HepG2 (cell line): ENCODE results near the gene ZNF629. TPM values are rescaled to one million over a fixed set of nuclear protein-coding genes. Genes with fewer than 3 reads are reported as not detected.

Experiments
- AGO2 ChIP-seq: fragments of 200-400 bp; formaldehyde crosslinking; optimal IDR thresholded peaks from 2 replicates; pipeline ENCODE3; 2017; ENCODE audit warnings: mild to moderate bottlenecking, low read depth, low read length, moderate library complexity
- CBX1 ChIP-seq: IDR thresholded peaks from one replicate; pipeline ENCODE4 v1.6.1; 2016; ENCODE audit warnings: antibody characterized with exemption, low read depth
- GPN1 ChIP-seq: sonication (generic); formaldehyde crosslinking; IDR thresholded peaks from 2 replicates; pipeline ENCODE4 v1.5.1; 2020; ENCODE audit warnings: missing genetic modification reagents, borderline replicate concordance
- KAT8 ChIP-seq: IDR thresholded peaks from 2 replicates; pipeline ENCODE4 v1.6.1; 2016; ENCODE audit warnings: missing genetic modification reagents, missing compliant biosample characterization
- MAZ ChIP-seq, 2 experiments: sonication (generic) in 1 of 2; formaldehyde crosslinking in 1 of 2; IDR thresholded peaks; 2 replicates each; pipeline versions ENCODE4 v1.5.0 to v1.6.1; 2012 to 2020; ENCODE audit warnings: low read depth in 2 of 2, mild to moderate bottlenecking in 2 of 2, borderline replicate concordance in 1 of 2, improper control_type of control experiment in 1 of 2, low read length in 1 of 2, missing genetic modification reagents in 1 of 2, moderate library complexity in 1 of 2
- MEF2D ChIP-seq: sonication (generic); formaldehyde crosslinking; IDR thresholded peaks from 2 replicates; pipeline ENCODE4 v1.5.1; 2020; ENCODE audit warnings: mild to moderate bottlenecking, missing genetic modification reagents
- RARA ChIP-seq: IDR thresholded peaks from 2 replicates; pipeline ENCODE4 v1.6.1; 2016; ENCODE audit warnings: missing genetic modification reagents, missing compliant biosample characterization
- SMARCE1 ChIP-seq: fragments of 450-650 bp; IDR thresholded peaks from 2 replicates; pipeline ENCODE4 v1.6.1; 2017; ENCODE audit warnings: borderline replicate concordance
- ZNF24 ChIP-seq: fragments of 450-650 bp; IDR thresholded peaks from 2 replicates; pipeline ENCODE4 v1.6.1; 2017; ENCODE audit warnings: antibody characterized with exemption, mild to moderate bottlenecking
- ZNF557 ChIP-seq: sonication (generic); formaldehyde crosslinking; IDR thresholded peaks from 2 replicates; pipeline ENCODE4 v1.4.0; 2020; ENCODE audit warnings: missing genetic modification reagents
- ZNF709 ChIP-seq: sonication (generic); formaldehyde crosslinking; IDR thresholded peaks from 2 replicates; pipeline ENCODE4 v1.5.0; 2020; ENCODE audit warnings: mild to moderate bottlenecking, missing genetic modification reagents
- polyA plus RNA-seq, 8 experiments: library from polyadenylated mRNA; depleted of rRNA in 3 of 8; stranded (reverse) in 7 of 8; unstranded in 1 of 8; fragments of >200 nt; fragmentation: Illumina TruSeq in 4 of 8; extraction: Trizol in 4 of 8; gene quantifications; 2 replicates each; pipeline versions ENCODE4 v1.2.1 to v1.2.3, GENCODE V29; 2011 to 2016; ENCODE audit warnings: low read depth in 4 of 8, missing spikeins in 1 of 8, mixed read lengths in 1 of 8; ENCODE audit not compliant: insufficient read depth in 1 of 8
- total RNA-seq, 5 experiments: library from RNA; depleted of rRNA; stranded (reverse); fragments of >200 nt; fragmentation: Illumina TruSeq; extraction: Trizol; gene quantifications; 2 replicates each; pipeline ENCODE4 v1.2.3, GENCODE V29; 2016; ENCODE audit warnings: low read depth in 1 of 5
- TF ChIP-seq, protein P1 (sequence below): sonication (generic); formaldehyde crosslinking; IDR thresholded peaks from 2 replicates; pipeline ENCODE4 v1.4.0; 2020; ENCODE audit warnings: mild to moderate bottlenecking, missing genetic modification reagents
- TF ChIP-seq, protein P2 (sequence below): sonication (generic); formaldehyde crosslinking; IDR thresholded peaks from 2 replicates; pipeline ENCODE4 v1.4.0; 2020; ENCODE audit warnings: missing genetic modification reagents
- TF ChIP-seq, protein P3 (sequence below): sonication (generic); formaldehyde crosslinking; IDR thresholded peaks from 2 replicates; pipeline ENCODE4 v1.4.0; 2020; ENCODE audit warnings: missing genetic modification reagents, borderline replicate concordance
- TF ChIP-seq, protein P4 (sequence below): sonication (generic); IDR thresholded peaks from 2 replicates; pipeline ENCODE4 v1.6.1; 2016; ENCODE audit warnings: low read depth, borderline replicate concordance
- TF ChIP-seq, protein P5 (sequence below): sonication (generic); formaldehyde crosslinking; conservative IDR thresholded peaks from 2 replicates; pipeline ENCODE4 v1.8.1; 2023; ENCODE audit warnings: missing genetic modification reagents

ZNF629 gene
- total and polyA plus RNA-seq, 2 of the 13 experiments (the other 11 are each of a cell fraction or from before 2014, with no cell fraction given), result 6.1 to 16.5 TPM

DNA sequence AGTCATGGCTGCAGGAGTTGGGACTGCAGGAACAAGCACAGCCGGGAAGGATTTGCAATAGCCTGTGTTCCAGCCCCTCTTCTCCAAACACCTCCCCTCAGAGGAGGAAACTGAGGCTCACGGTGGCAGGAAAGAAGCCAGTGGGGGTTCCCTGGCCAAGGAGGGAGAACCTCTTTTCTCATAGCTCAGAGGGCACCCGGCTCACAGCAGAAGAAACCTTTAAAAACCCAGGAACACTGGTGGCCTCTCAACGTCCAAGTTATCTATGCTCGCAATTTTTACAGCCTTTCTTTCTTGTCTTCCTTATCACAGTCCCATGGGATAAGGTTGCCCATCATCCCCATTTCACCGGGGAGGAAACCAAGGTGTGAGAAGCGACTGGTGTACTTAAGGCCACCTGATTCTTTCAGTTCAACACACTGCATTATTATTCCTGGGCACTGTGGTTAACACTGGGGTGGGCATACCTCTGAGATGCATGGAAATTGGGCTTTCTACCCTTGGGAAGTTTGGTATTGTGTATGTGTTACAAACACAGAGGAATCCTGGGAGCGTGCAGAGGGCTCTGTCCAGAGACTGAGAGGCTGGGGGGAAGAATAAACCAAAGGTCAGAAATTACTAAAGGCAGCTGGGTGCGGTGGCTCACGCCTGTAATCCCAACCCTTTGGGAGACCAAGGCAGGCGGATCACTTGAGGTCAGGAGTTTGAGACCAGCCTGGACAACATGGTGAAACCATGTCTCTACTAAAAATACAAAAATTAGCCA lies 791 bp upstream of the ZNF629 start (continued):
- TF ChIP-seq, protein P1, sequence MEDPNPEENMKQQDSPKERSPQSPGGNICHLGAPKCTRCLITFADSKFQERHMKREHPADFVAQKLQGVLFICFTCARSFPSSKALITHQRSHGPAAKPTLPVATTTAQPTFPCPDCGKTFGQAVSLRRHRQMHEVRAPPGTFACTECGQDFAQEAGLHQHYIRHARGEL (CRISPR knock-in tag), result 0 out of 2 replicates have a peak, but pooled peaks have one; percentile 1
- TF ChIP-seq, protein P2, sequence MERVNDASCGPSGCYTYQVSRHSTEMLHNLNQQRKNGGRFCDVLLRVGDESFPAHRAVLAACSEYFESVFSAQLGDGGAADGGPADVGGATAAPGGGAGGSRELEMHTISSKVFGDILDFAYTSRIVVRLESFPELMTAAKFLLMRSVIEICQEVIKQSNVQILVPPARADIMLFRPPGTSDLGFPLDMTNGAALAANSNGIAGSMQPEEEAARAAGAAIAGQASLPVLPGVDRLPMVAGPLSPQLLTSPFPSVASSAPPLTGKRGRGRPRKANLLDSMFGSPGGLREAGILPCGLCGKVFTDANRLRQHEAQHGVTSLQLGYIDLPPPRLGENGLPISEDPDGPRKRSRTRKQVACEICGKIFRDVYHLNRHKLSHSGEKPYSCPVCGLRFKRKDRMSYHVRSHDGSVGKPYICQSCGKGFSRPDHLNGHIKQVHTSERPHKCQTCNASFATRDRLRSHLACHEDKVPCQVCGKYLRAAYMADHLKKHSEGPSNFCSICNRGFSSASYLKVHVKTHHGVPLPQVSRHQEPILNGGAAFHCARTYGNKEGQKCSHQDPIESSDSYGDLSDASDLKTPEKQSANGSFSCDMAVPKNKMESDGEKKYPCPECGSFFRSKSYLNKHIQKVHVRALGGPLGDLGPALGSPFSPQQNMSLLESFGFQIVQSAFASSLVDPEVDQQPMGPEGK (CRISPR knock-in tag), result peak; percentile 52; the same call in 1 of the 2 replicates
- TF ChIP-seq, protein P3, sequence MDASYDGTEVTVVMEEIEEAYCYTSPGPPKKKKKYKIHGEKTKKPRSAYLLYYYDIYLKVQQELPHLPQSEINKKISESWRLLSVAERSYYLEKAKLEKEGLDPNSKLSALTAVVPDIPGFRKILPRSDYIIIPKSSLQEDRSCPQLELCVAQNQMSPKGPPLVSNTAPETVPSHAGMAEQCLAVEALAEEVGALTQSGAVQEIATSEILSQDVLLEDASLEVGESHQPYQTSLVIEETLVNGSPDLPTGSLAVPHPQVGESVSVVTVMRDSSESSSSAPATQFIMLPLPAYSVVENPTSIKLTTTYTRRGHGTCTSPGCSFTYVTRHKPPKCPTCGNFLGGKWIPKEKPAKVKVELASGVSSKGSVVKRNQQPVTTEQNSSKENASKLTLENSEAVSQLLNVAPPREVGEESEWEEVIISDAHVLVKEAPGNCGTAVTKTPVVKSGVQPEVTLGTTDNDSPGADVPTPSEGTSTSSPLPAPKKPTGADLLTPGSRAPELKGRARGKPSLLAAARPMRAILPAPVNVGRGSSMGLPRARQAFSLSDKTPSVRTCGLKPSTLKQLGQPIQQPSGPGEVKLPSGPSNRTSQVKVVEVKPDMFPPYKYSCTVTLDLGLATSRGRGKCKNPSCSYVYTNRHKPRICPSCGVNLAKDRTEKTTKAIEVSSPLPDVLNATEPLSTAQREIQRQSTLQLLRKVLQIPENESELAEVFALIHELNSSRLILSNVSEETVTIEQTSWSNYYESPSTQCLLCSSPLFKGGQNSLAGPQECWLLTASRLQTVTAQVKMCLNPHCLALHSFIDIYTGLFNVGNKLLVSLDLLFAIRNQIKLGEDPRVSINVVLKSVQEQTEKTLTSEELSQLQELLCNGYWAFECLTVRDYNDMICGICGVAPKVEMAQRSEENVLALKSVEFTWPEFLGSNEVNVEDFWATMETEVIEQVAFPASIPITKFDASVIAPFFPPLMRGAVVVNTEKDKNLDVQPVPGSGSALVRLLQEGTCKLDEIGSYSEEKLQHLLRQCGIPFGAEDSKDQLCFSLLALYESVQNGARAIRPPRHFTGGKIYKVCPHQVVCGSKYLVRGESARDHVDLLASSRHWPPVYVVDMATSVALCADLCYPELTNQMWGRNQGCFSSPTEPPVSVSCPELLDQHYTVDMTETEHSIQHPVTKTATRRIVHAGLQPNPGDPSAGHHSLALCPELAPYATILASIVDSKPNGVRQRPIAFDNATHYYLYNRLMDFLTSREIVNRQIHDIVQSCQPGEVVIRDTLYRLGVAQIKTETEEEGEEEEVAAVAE (CRISPR knock-in tag), result no peak
- TF ChIP-seq ZNF557 (CRISPR knock-in tag) (no peak; the same call in 1 of the 2 replicates), MEF2D (CRISPR knock-in tag) (no peak), KAT8 (CRISPR knock-in tag) (peak; percentile 51; the same call in 1 of the 2 replicates), AGO2 (no peak), GPN1 (CRISPR knock-in tag) (no peak), ZNF709 (CRISPR knock-in tag) (no peak), CBX1 (peak; percentile 14), ZNF24 (no peak), SMARCE1 (no peak), RARA (CRISPR knock-in tag) (0 out of 2 replicates have a peak, but pooled peaks have one; percentile 18), MAZ (IDR thresholded peaks at IDR 0.05; ENCODE audit: borderline replicate concordance, low read depth, low read length) (no peak), MAZ (CRISPR knock-in tag; IDR thresholded peaks at IDR 0.05; ENCODE audit: low read depth) (no peak)
- TF ChIP-seq, protein P4, sequence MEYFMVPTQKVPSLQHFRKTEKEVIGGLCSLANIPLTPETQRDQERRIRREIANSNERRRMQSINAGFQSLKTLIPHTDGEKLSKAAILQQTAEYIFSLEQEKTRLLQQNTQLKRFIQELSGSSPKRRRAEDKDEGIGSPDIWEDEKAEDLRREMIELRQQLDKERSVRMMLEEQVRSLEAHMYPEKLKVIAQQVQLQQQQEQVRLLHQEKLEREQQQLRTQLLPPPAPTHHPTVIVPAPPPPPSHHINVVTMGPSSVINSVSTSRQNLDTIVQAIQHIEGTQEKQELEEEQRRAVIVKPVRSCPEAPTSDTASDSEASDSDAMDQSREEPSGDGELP, result peak; percentile 72; the same call in 1 of the 2 replicates
- TF ChIP-seq, protein P5, sequence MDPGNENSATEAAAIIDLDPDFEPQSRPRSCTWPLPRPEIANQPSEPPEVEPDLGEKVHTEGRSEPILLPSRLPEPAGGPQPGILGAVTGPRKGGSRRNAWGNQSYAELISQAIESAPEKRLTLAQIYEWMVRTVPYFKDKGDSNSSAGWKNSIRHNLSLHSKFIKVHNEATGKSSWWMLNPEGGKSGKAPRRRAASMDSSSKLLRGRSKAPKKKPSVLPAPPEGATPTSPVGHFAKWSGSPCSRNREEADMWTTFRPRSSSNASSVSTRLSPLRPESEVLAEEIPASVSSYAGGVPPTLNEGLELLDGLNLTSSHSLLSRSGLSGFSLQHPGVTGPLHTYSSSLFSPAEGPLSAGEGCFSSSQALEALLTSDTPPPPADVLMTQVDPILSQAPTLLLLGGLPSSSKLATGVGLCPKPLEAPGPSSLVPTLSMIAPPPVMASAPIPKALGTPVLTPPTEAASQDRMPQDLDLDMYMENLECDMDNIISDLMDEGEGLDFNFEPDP (CRISPR knock-in tag), result no peak
